ENCODE measurements around the gene RPRD2. TPM values are rescaled to one million over a fixed set of nuclear protein-coding genes. Genes with fewer than 3 reads are reported as not detected.
A peak's percentile ranks its signal among the peaks of the same experiment; 100 is the strongest.

The RPRD2 gene
- total RNA-seq, 1 experiment from 2014 or later = 12.5 TPM

GRCh38 chr1:150474869-150475268 lies 110.9 kb downstream of the RPRD2 start:
- POLR2A ChIA-PET (ENCODE audit: unreplicated experiment) = no interaction called here

DNA sequence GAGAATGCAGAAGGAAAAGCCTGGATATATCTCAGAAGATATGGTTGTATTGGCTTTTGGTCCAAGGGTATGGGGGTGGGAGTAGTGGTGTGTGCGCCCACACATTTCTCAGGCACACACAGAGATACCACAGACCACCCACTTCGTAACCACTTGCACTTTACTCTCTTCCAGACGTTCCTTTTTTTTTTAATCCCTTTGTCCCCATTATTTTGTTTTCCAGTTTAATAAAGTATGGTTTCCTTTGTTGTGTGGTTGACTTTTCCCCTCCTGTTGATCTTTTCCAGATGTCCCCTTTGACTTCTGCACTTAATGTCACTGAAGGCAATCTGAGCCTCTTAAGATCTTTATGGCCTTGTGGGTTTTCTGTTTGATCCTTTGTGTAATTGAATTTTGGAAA lies 112.8 kb downstream of the RPRD2 start:
- Histone ChIP-seq H3K4me2 (ENCODE audit: low read length) (no peak overlapping the region), H3K4me1 (ENCODE audit: insufficient read depth, low read length) (peaks cover 10% of the 10 kb centered on the region), H3K9me3 (ENCODE audit: low read length) (no peaks in the 10 kb centered on the region), H2AFZ (ENCODE audit: low read length) (no peak overlapping the region), H3K4me3 (ENCODE audit: low read length) (no peak overlapping the region), H3F3A (ENCODE audit: low read length, unreplicated experiment) (no peaks in the 10 kb centered on the region), H3K27me3 (ENCODE audit: low read length) (no peaks in the 10 kb centered on the region), H3K9me2 (replicated peaks; ENCODE audit: low read length) (no peaks in the 10 kb centered on the region), H3K79me2 (ENCODE audit: low read length) (no peaks in the 10 kb centered on the region), H3K36me3 (ENCODE audit: low read depth, low read length) (peaks cover 18% of the 10 kb centered on the region), H3K27ac (ENCODE audit: low read length) (no peak overlapping the region), H4K20me1 (ENCODE audit: low read length) (no peaks in the 10 kb centered on the region; the same call in 1 of the 2 replicates), H3K9ac (ENCODE audit: low read length) (no peak overlapping the region)
- no peak for TF ChIP-seq EZH2phosphoT487 (IDR thresholded peaks at IDR 0.05; ENCODE audit: borderline replicate concordance, low read length)
- TF ChIP-seq CTCF (conservative IDR thresholded peaks at IDR 0.05; ENCODE audit: low read depth, low read length) = no peak
- no peak for TF ChIP-seq EZH2 (IDR thresholded peaks at IDR 0.05; ENCODE audit: low read length, unreplicated experiment)
- ATAC-seq (no peak), DNase-seq (no peak)
- POLR2A ChIA-PET (ENCODE audit: unreplicated experiment) = no interaction called here
- intact Hi-C loops (cut with micrococcal nuclease) = no loop called here
- CTCF ChIA-PET = no interaction called here
- BruUV-seq (replicated peaks) = no TSS peak

More at GRCh38 chr1:150474869-150475268, 110.9 kb downstream of the RPRD2 start:
- BruUV-seq (replicated peaks) = no TSS peak
- Histone ChIP-seq H2AFZ (ENCODE audit: low read length) (no peak overlapping the region), H3K27ac (ENCODE audit: low read length) (no peak overlapping the region), H3K36me3 (ENCODE audit: low read depth, low read length) (peaks cover 36% of the 10 kb centered on the region), H3K9ac (ENCODE audit: low read length) (no peak overlapping the region), H3K4me1 (ENCODE audit: insufficient read depth, low read length) (peaks cover 10% of the 10 kb centered on the region), H3K27me3 (ENCODE audit: low read length) (no peaks in the 10 kb centered on the region), H3K9me3 (ENCODE audit: low read length) (no peaks in the 10 kb centered on the region), H3K4me2 (ENCODE audit: low read length) (no peak overlapping the region), H3K4me3 (ENCODE audit: low read length) (no peak overlapping the region), H3K79me2 (ENCODE audit: low read length) (no peaks in the 10 kb centered on the region), H3F3A (ENCODE audit: low read length, unreplicated experiment) (no peaks in the 10 kb centered on the region), H4K20me1 (ENCODE audit: low read length) (no peaks in the 10 kb centered on the region; the same call in 1 of the 2 replicates), H3K9me2 (replicated peaks; ENCODE audit: low read length) (no peaks in the 10 kb centered on the region)
- no peak for DNase-seq
- intact Hi-C loops (cut with micrococcal nuclease) = no loop called here
- CTCF ChIA-PET = no interaction called here
- TF ChIP-seq EZH2 (IDR thresholded peaks at IDR 0.05; ENCODE audit: low read length, unreplicated experiment) (no peak), CTCF (conservative IDR thresholded peaks at IDR 0.05; ENCODE audit: low read depth, low read length) (no peak), EZH2phosphoT487 (IDR thresholded peaks at IDR 0.05; ENCODE audit: borderline replicate concordance, low read length) (no peak)
- ATAC-seq = no peak

- H3F3A ChIP-seq (ENCODE audit: low read length, unreplicated experiment) = no peaks in the 10 kb centered on the region
- no peak overlapping the region for H3K4me2 ChIP-seq (ENCODE audit: low read length)
- BruUV-seq (replicated peaks) = no TSS peak
- H3K9ac ChIP-seq (ENCODE audit: low read length) = no peak overlapping the region
- intact Hi-C loops (cut with micrococcal nuclease) = no loop called here
- ChIA-PET POLR2A (ENCODE audit: unreplicated experiment) (no interaction called here), CTCF (no interaction called here)
- H3K79me2 ChIP-seq (ENCODE audit: low read length) = no peaks in the 10 kb centered on the region
- no peak overlapping the region for H2AFZ ChIP-seq (ENCODE audit: low read length)
- no peaks in the 10 kb centered on the region; the same call in 1 of the 2 replicates for H4K20me1 ChIP-seq (ENCODE audit: low read length)
- DNase-seq (no peak), ATAC-seq (peak; percentile 30)
- no peak overlapping the region for H3K4me3 ChIP-seq (ENCODE audit: low read length)
- H3K27me3 ChIP-seq (ENCODE audit: low read length) = no peaks in the 10 kb centered on the region
- H3K36me3 ChIP-seq (ENCODE audit: low read depth, low read length) = peaks cover 12% of the 10 kb centered on the region; the same call in 1 of the 2 replicates
- H3K27ac ChIP-seq (ENCODE audit: low read length) = no peak overlapping the region
- H3K4me1 ChIP-seq (ENCODE audit: insufficient read depth, low read length) = peaks cover 10% of the 10 kb centered on the region
- H3K9me3 ChIP-seq (ENCODE audit: low read length) = no peaks in the 10 kb centered on the region
- no peaks in the 10 kb centered on the region for H3K9me2 ChIP-seq (replicated peaks; ENCODE audit: low read length)
- TF ChIP-seq CTCF (conservative IDR thresholded peaks at IDR 0.05; ENCODE audit: low read depth, low read length) (no peak), EZH2phosphoT487 (IDR thresholded peaks at IDR 0.05; ENCODE audit: borderline replicate concordance, low read length) (no peak), EZH2 (IDR thresholded peaks at IDR 0.05; ENCODE audit: low read length, unreplicated experiment) (no peak)
Measured at GRCh38 chr1:150477320-150477719, 113.4 kb downstream of the RPRD2 start.
